Loucy (cell line): ENCODE measurements around the gene SORBS1.

Experiments used
- H2AFZ ChIP-seq: fragments of 200-600 bp; sonication (generic); 2 replicates; pipeline ENCODE4 v1.6.0; 2016; ENCODE audit warnings: antibody characterized with exemption, mild to moderate bottlenecking, low read length, moderate library complexity
- H3F3A ChIP-seq: fragments of 200-600 bp; 2 replicates; pipeline ENCODE4 v1.6.0; 2016; ENCODE audit warnings: antibody characterized with exemption, low read depth, mild to moderate bottlenecking
- H3K27me3 ChIP-seq: fragments of 200-600 bp; sonication (generic); 2 replicates; pipeline ENCODE4 v1.6.1; 2014; ENCODE audit warnings: low read length, mild to moderate bottlenecking; ENCODE audit not compliant: insufficient read depth, poor library complexity, severe bottlenecking
- H3K36me3 ChIP-seq: fragments of 200-600 bp; sonication (generic); 2 replicates; pipeline ENCODE4 v1.6.1; 2016; ENCODE audit warnings: low read length; ENCODE audit not compliant: insufficient read depth
- H3K4me1 ChIP-seq: fragments of 200-600 bp; sonication (generic); 2 replicates; pipeline ENCODE4 v1.5.1; 2014; ENCODE audit warnings: low read length, mild to moderate bottlenecking; ENCODE audit not compliant: insufficient read depth, poor library complexity, severe bottlenecking
- H3K4me2 ChIP-seq: fragments of 200-600 bp; sonication (generic); 2 replicates; pipeline ENCODE4 v1.6.0; 2014; ENCODE audit warnings: antibody characterized with exemption, low read length, low read depth, mild to moderate bottlenecking; ENCODE audit not compliant: poor library complexity, severe bottlenecking
- H3K4me3 ChIP-seq: fragments of 200-600 bp; sonication (generic); 2 replicates; pipeline ENCODE4 v1.5.1; 2014; ENCODE audit warnings: low read length, mild to moderate bottlenecking, mixed read lengths; ENCODE audit not compliant: poor library complexity, severe bottlenecking
- H3K79me2 ChIP-seq: fragments of 200-600 bp; sonication (generic); 2 replicates; pipeline ENCODE4 v1.6.1; 2014; ENCODE audit warnings: low read length; ENCODE audit not compliant: insufficient read depth
- H3K9ac ChIP-seq: fragments of 200-600 bp; sonication (generic); 2 replicates; pipeline ENCODE4 v1.6.0; 2014; ENCODE audit warnings: mild to moderate bottlenecking, low read depth, low read length, moderate library complexity; ENCODE audit not compliant: poor library complexity, severe bottlenecking
- H3K9me2 ChIP-seq: fragments of 200-600 bp; sonication (generic); replicated peaks from 2 replicates; pipeline ENCODE4 v1.6.1; 2016; ENCODE audit warnings: low read depth, low read length, mixed read lengths
- H3K9me3 ChIP-seq: fragments of 200-600 bp; sonication (generic); 2 replicates; pipeline ENCODE4 v1.6.1; 2014; ENCODE audit warnings: mild to moderate bottlenecking, antibody characterized with exemption, low read length, low read depth; ENCODE audit not compliant: insufficient read depth
- H4K20me1 ChIP-seq: fragments of 200-600 bp; sonication (generic); 2 replicates; pipeline ENCODE4 v1.6.0; 2014; ENCODE audit warnings: antibody characterized with exemption, low read length, mild to moderate bottlenecking; ENCODE audit not compliant: insufficient read depth, poor library complexity, severe bottlenecking
- CTCF ChIP-seq: fragments of 200-600 bp; sonication (generic); conservative IDR thresholded peaks from 2 replicates; pipeline ENCODE4 v1.5.1; 2014; ENCODE audit warnings: mild to moderate bottlenecking, antibody characterized with exemption, low read length
- EZH2phosphoT487 ChIP-seq: fragments of 200-600 bp; IDR thresholded peaks from 2 replicates; pipeline ENCODE4 v1.6.1; 2018; ENCODE audit warnings: antibody characterized with exemption, mild to moderate bottlenecking, moderate library complexity, borderline replicate concordance

SORBS1 gene

GRCh38 chr10:95382174-95382573 lies 179.0 kb downstream of the SORBS1 start:
- no peak overlapping the region for H3K4me2 ChIP-seq
- no peaks in the 10 kb centered on the region for H3K4me1 ChIP-seq
- H3K4me3 ChIP-seq = no peak overlapping the region
- TF ChIP-seq CTCF (no peak), EZH2phosphoT487 (no peak)
- H3K9me3 ChIP-seq = no peaks in the 10 kb centered on the region
- no peaks in the 10 kb centered on the region for H3K36me3 ChIP-seq
- no peaks in the 10 kb centered on the region for H3F3A ChIP-seq
- H4K20me1 ChIP-seq = no peaks in the 10 kb centered on the region
- H3K9ac ChIP-seq = no peak overlapping the region
- H3K79me2 ChIP-seq = no peaks in the 10 kb centered on the region
- no peaks in the 10 kb centered on the region for H3K27me3 ChIP-seq
- H3K9me2 ChIP-seq = no peaks in the 10 kb centered on the region
- no peak overlapping the region for H2AFZ ChIP-seq

DNA sequence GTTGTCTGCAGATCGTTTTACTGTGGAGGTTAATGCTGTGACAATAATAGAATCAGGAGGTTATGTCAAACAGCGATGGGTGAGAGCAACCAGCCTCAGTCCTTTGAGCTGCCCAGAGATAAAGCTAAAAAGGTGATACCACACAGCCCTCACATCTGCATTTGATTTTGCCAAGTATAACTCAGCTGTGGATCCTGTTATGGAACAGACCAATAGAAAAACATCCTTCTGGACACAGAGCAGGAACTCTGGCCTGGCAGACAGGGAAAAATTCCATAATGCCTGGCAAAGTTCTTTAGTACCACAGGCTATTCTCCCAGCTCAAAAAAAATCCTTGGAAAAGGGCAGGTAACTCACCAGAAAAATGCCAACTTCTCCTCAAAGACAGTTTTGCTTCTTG lies 183.2 kb downstream of the SORBS1 start:
- Histone ChIP-seq H3K36me3 (no peaks in the 10 kb centered on the region), H3K27me3 (no peaks in the 10 kb centered on the region), H3K9ac (no peak overlapping the region), H3K4me1 (no peaks in the 10 kb centered on the region), H3K9me2 (no peaks in the 10 kb centered on the region), H2AFZ (no peak overlapping the region; the same call in 1 of the 2 replicates), H3K79me2 (no peaks in the 10 kb centered on the region), H3K9me3 (no peaks in the 10 kb centered on the region), H3K4me3 (no peak overlapping the region), H3F3A (no peaks in the 10 kb centered on the region), H3K4me2 (no peak overlapping the region), H4K20me1 (no peaks in the 10 kb centered on the region)
- TF ChIP-seq CTCF (no peak), EZH2phosphoT487 (no peak)

- H3K79me2 ChIP-seq = no peaks in the 10 kb centered on the region
- no peak for TF ChIP-seq CTCF
- TF ChIP-seq EZH2phosphoT487 = no peak
- no peak overlapping the region for H3K4me2 ChIP-seq
- no peaks in the 10 kb centered on the region for H3K4me1 ChIP-seq
- no peaks in the 10 kb centered on the region for H3K27me3 ChIP-seq
- no peaks in the 10 kb centered on the region for H3K9me3 ChIP-seq
- no peaks in the 10 kb centered on the region for H4K20me1 ChIP-seq
- no peak overlapping the region for H3K4me3 ChIP-seq
- H3K36me3 ChIP-seq = no peaks in the 10 kb centered on the region
- H3K9me2 ChIP-seq = no peaks in the 10 kb centered on the region
- H3K9ac ChIP-seq = no peak overlapping the region
- no peak overlapping the region for H2AFZ ChIP-seq
- no peaks in the 10 kb centered on the region for H3F3A ChIP-seq
Measured at GRCh38 chr10:95375418-95375817, 185.8 kb downstream of the SORBS1 start.
